Lower lobe of right lung (tissue), 2 donors: ENCODE data around the gene SCLY. TPM values are rescaled to one million over a fixed set of nuclear protein-coding genes. Genes with fewer than 3 reads are reported as not detected.

Experiments
- ATAC-seq, 2 donors: fragments of 200-7000 bp; cut with Tn5 transposase; one replicate each; pipeline ENCODE4 v1.9.1; 2020 to 2022; ENCODE audit warnings: mild to moderate bottlenecking in 2 of 2, moderate library complexity in 2 of 2
- DNase-seq: peaks from one replicate; pipeline ENCODE4 v3.0.0-alpha.2; 2020
- H3K27ac ChIP-seq: fragments of 200-600 bp; one replicate; pipeline ENCODE4 v1.8.0; 2022
- H3K27me3 ChIP-seq: fragments of 200-600 bp; one replicate; pipeline ENCODE4 v1.8.0; 2022; ENCODE audit warnings: low read depth
- H3K36me3 ChIP-seq: fragments of 200-600 bp; one replicate; pipeline ENCODE4 v1.8.0; 2022; ENCODE audit warnings: mild to moderate bottlenecking
- H3K4me1 ChIP-seq: fragments of 200-600 bp; one replicate; pipeline ENCODE4 v1.8.0; 2022
- H3K4me3 ChIP-seq: fragments of 200-600 bp; one replicate; pipeline ENCODE4 v1.8.0; 2022; ENCODE audit warnings: mild to moderate bottlenecking
- H3K9me3 ChIP-seq: fragments of 200-600 bp; one replicate; pipeline ENCODE4 v1.8.0; 2022
- intact Hi-C: fragments of 100-400 bp; cut with DNase I; formaldehyde crosslinking; loops from one replicate; pipeline ENCODE4 v1.11.0; 2022
- total RNA-seq: library from RNA; stranded (reverse); fragmentation: NEBNext Ultra II Directional; extraction: Animal tissue kit (Norgen Biotek cat#: 25700); gene quantifications from one replicate; pipeline ENCODE4 v1.2.1, GENCODE V29; 2021
- TF ChIP-seq, protein P1 (sequence below): fragments of 200-600 bp; IDR thresholded peaks from one replicate; pipeline ENCODE4 v1.8.0; 2022; ENCODE audit warnings: antibody characterized with exemption, mild to moderate bottlenecking
- donor health status: DM: no; HTN: yes; CAD: no; lungs with severe emphysema.

SCLY gene
- total RNA-seq, 1 donor from 2014 or later: 12.4 TPM

DNA sequence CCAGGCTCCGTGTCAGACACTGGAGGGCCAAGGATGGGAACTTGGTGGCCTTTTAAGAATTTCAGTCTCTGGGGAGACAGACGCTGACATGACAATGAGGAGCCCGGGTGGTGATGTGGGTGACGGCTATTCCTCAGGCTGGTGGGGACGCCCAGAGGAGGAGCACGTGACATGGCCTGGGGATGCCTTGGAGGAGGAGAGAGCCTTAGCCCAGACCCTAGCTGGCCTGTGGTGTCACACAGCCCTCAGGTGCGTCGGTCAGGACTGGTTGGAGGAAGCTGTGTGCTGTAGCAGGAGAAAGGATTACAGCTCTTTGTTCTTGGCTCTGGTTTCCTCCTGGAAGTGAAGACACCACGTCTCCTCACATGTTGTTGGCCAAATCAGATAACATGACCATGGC, 40.0 kb upstream of the SCLY start:
- Histone ChIP-seq H3K36me3 (peaks cover 29% of the 10 kb centered on the region), H3K4me3 (no peak overlapping the region), H3K9me3 (no peaks in the 10 kb centered on the region), H3K4me1 (no peaks in the 10 kb centered on the region), H3K27ac (no peak overlapping the region), H3K27me3 (no peaks in the 10 kb centered on the region)
- TF ChIP-seq, protein P1, sequence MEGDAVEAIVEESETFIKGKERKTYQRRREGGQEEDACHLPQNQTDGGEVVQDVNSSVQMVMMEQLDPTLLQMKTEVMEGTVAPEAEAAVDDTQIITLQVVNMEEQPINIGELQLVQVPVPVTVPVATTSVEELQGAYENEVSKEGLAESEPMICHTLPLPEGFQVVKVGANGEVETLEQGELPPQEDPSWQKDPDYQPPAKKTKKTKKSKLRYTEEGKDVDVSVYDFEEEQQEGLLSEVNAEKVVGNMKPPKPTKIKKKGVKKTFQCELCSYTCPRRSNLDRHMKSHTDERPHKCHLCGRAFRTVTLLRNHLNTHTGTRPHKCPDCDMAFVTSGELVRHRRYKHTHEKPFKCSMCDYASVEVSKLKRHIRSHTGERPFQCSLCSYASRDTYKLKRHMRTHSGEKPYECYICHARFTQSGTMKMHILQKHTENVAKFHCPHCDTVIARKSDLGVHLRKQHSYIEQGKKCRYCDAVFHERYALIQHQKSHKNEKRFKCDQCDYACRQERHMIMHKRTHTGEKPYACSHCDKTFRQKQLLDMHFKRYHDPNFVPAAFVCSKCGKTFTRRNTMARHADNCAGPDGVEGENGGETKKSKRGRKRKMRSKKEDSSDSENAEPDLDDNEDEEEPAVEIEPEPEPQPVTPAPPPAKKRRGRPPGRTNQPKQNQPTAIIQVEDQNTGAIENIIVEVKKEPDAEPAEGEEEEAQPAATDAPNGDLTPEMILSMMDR: no peak
- ATAC-seq: no peak
- no peak for DNase-seq
- intact Hi-C loops: no loop called here

DNA sequence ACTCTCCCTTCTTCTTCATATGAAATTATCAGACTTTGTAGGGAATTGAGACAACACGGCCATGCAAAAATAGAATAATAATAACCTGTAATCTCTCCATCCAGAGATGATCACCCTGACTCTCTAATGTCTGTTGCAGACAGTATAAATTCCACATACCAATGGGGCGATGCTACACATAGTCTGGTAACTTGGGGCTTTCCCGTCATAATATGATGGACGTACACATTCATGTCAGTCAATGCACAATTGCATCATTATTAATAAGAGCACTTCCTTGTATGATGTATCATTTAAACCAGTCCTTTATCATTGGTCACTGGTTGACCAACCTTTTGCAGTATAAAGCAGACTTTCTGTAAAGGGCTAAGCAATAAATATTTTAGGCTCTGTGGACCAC, 39.5 kb upstream of the SCLY start:
- Histone ChIP-seq H3K36me3 (peaks cover 34% of the 10 kb centered on the region), H3K4me3 (no peak overlapping the region), H3K27ac (no peak overlapping the region), H3K27me3 (no peaks in the 10 kb centered on the region), H3K4me1 (no peaks in the 10 kb centered on the region), H3K9me3 (no peaks in the 10 kb centered on the region)
- intact Hi-C loops: no loop called here
- TF ChIP-seq, protein P1: no peak
- ATAC-seq (no peak), DNase-seq (no peak)

DNA sequence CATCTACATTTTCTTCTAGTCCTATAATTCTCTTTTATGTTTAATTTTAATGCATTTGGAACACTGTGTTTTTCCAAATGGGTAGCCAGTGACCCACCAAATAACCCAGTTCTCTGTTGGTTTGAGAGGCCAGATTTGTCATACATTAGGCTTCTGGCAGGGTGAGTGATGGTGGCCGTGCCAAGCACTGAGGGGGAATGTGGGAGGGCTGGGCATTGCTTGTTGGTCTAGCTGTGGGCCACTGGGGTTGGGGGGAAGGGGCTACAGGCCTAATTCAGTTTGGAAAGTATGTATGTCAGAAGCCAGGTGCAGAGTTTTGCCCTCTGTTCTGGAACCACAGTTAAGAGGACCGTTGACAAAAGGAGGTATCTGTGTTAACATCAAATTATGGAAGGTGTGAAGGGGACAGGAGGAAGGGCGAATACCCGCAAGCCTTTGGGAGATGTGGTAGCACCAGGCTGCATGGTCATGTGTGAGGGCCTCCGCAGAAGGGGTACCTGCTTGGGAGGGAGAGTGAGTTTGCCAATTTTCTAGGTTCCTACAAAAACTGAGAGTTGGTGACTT, 38.1 kb upstream of the SCLY start:
- H3K27ac ChIP-seq: no peak overlapping the region
- intact Hi-C loops: no loop called here
- H3K27me3 ChIP-seq: no peaks in the 10 kb centered on the region
- H3K9me3 ChIP-seq: no peaks in the 10 kb centered on the region
- TF ChIP-seq, protein P1: no peak
- DNase-seq: no peak
- no peak overlapping the region for H3K4me3 ChIP-seq
- no peaks in the 10 kb centered on the region for H3K4me1 ChIP-seq
- peaks cover 41% of the 10 kb centered on the region for H3K36me3 ChIP-seq
- ATAC-seq: no peak

DNA sequence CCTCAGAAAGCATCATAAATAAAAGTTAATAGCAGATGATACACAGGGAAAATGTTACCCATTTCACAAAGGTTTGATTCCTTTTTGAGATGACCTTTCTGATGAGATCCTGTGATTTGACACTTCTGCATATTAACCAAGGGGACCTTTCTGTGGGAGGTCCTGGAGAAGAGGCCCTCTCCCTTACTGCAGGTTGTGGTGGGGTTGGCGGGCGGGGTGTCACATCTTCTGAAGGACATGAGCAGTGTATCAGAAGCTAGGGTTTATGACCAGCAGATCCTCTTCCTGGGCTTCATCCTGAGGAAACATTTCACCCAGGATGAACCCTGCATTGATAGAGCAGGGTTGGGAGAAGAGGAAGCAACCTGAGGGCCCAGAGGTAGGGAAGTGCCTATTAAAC, 37.2 kb upstream of the SCLY start:
- intact Hi-C loops: no loop called here
- H3K4me1 ChIP-seq: no peaks in the 10 kb centered on the region
- no peaks in the 10 kb centered on the region for H3K27me3 ChIP-seq
- TF ChIP-seq, protein P1: no peak
- H3K27ac ChIP-seq: no peak overlapping the region
- no peak overlapping the region for H3K4me3 ChIP-seq
- no peaks in the 10 kb centered on the region for H3K9me3 ChIP-seq
- no peak for ATAC-seq
- DNase-seq: no peak
- H3K36me3 ChIP-seq: peaks cover 38% of the 10 kb centered on the region

DNA sequence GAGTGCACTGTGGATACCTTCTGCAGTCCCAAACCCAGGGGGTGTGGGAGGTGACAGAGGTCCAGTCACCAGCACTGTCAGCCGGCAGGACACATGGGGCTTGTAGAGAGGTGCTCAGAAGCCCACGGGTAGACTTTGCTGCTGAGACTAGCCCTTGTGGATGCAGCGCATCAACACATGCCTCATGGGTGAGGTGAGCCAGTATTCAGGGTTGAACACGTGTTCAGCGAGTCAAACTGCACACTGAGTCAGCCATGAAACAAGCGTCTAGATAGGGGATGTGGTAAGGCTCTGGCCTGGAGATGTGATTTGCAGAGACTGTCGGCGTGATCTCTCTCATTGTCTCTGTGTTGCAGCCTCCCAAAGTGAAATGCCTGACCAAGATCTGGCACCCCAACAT, 35.8 kb upstream of the SCLY start:
- Histone ChIP-seq H3K27me3 (no peaks in the 10 kb centered on the region), H3K27ac (no peak overlapping the region), H3K4me1 (no peaks in the 10 kb centered on the region), H3K36me3 (peaks cover 43% of the 10 kb centered on the region), H3K4me3 (no peak overlapping the region), H3K9me3 (no peaks in the 10 kb centered on the region)
- TF ChIP-seq, protein P1: no peak
- ATAC-seq: no peak
- intact Hi-C loops: no loop called here
- no peak for DNase-seq
